NCI-H345 treated with DMSO at 0.1 percent for 48 hours (cell line): Measurements from ENCODE around the gene SLC26A4.

ENCODE experiments used
- DNase-seq: peaks from one replicate; lab custom pipeline; 2025; ENCODE audit not compliant: unreplicated experiment; lab: John Stamatoyannopoulos, UW

SLC26A4 gene

GRCh38 chr7:107694386-107694785 is 33.8 kb downstream of the SLC26A4 start:
- no peak for DNase-seq

GRCh38 chr7:107696330-107696946 is 35.8 kb downstream of the SLC26A4 start:
- no peak for DNase-seq

GRCh38 chr7:107697321-107698049 is 36.9 kb downstream of the SLC26A4 start:
- DNase-seq = no peak

- no peak for DNase-seq
Measured at GRCh38 chr7:107700570-107700969, 39.9 kb downstream of the SLC26A4 start.

GRCh38 chr7:107701191-107701590 is 40.6 kb downstream of the SLC26A4 start:
- no peak for DNase-seq

GRCh38 chr7:107703219-107703618 is 42.6 kb downstream of the SLC26A4 start:
- no peak for DNase-seq

- DNase-seq = no peak
Measured at GRCh38 chr7:107703872-107704271, 43.2 kb downstream of the SLC26A4 start.

GRCh38 chr7:107708956-107709355 is 48.3 kb downstream of the SLC26A4 start:
- DNase-seq = no peak

- no peak for DNase-seq
Measured at GRCh38 chr7:107711301-107711700, 50.7 kb downstream of the SLC26A4 start.

GRCh38 chr7:107712025-107712424 is 51.4 kb downstream of the SLC26A4 start:
- peak; percentile 91 for DNase-seq

GRCh38 chr7:107712896-107713295 is 52.3 kb downstream of the SLC26A4 start:
- no peak for DNase-seq

GRCh38 chr7:107715531-107715930 is 54.9 kb downstream of the SLC26A4 start:
- no peak for DNase-seq

GRCh38 chr7:107718456-107719193 is 58.0 kb downstream of the SLC26A4 start:
- no peak for DNase-seq

- no peak for DNase-seq
Measured at GRCh38 chr7:107721286-107721685, 60.7 kb downstream of the SLC26A4 start.

- DNase-seq = no peak
Measured at GRCh38 chr7:107723255-107723654, 62.6 kb downstream of the SLC26A4 start.

- DNase-seq = peak; percentile 44
Measured at GRCh38 chr7:107725138-107725740, 64.6 kb downstream of the SLC26A4 start.

GRCh38 chr7:107726356-107727130 is 65.9 kb downstream of the SLC26A4 start:
- DNase-seq = no peak

- DNase-seq = no peak
Measured at GRCh38 chr7:107728276-107728675, 67.6 kb downstream of the SLC26A4 start.

GRCh38 chr7:107742678-107743566 is 82.3 kb downstream of the SLC26A4 start:
- DNase-seq = peak; percentile 70
